ENCODE data around the gene CHGA. TPM values are rescaled to one million over a fixed set of nuclear protein-coding genes. Genes with fewer than 3 reads are reported as not detected.

The CHGA gene
- total and polyA plus RNA-seq, 2 of the 13 experiments (the other 11 are each of a cell fraction or from before 2014, with no cell fraction given) = not detected

- no peak overlapping the region for H3K9ac ChIP-seq (ENCODE audit: insufficient read depth, low read depth, low read length)
- H3K27ac ChIP-seq (ENCODE audit: extremely low read length, insufficient read depth, low read length) = no peak overlapping the region
- H3K4me1 ChIP-seq (ENCODE audit: insufficient read depth, low read length) = no peaks in the 10 kb centered on the region
- ATAC-seq (no peak), FAIRE-seq (no peak), DNase-seq (ENCODE audit: low spot score) (no peak)
- intact Hi-C loops (cut with micrococcal nuclease; ENCODE audit: unreplicated experiment) (no loop called here), in situ Hi-C loops (cut with HindIII; ENCODE audit: extremely low pct_ligation_motif_present, low pct_unique_long_range_greater_than_20kb) (no loop called here)
- no peaks in the 10 kb centered on the region for H4K20me1 ChIP-seq (ENCODE audit: insufficient read depth, low read length)
- peaks cover 0 to 1% of the 10 kb centered on the region in 2 experiments; a peak in 2 of 5 replicates for H3K27me3 ChIP-seq (ENCODE audit: control insufficient read depth in 1 of 2, insufficient read depth in 2 of 2, low read length in 2 of 2)
- H3K36me3 ChIP-seq (replicated peaks in 1 of 2; ENCODE audit: control insufficient read depth in 1 of 2, insufficient read depth in 2 of 2, low read length in 2 of 2) = no peaks in the 10 kb centered on the region
- ChIA-PET CTCF (ENCODE audit: low intra/inter-chr PET ratio, low total read pairs) (no interaction called here), POLR2A (no interaction called here)
- TF ChIP-seq ZNF44 (CRISPR knock-in tag; IDR thresholded peaks at IDR 0.05) (no peak), MTA1 (CRISPR knock-in tag; IDR thresholded peaks at IDR 0.05; ENCODE audit: borderline replicate concordance) (no peak), PRDM10 (CRISPR knock-in tag; IDR thresholded peaks at IDR 0.05; ENCODE audit: low read depth) (no peak), SIN3A (IDR thresholded peaks at IDR 0.05; ENCODE audit: borderline replicate concordance, low read depth, low read length) (no peak), ZBTB1 (CRISPR knock-in tag; IDR thresholded peaks at IDR 0.05; ENCODE audit: borderline replicate concordance) (no peak), BATF2 (CRISPR knock-in tag; IDR thresholded peaks at IDR 0.05) (no peak), SMAD3 (CRISPR knock-in tag; IDR thresholded peaks at IDR 0.05) (no peak), JARID2 (CRISPR knock-in tag; IDR thresholded peaks at IDR 0.05; ENCODE audit: insufficient replicate concordance) (no peak), JUNB (CRISPR knock-in tag; IDR thresholded peaks at IDR 0.05; ENCODE audit: borderline replicate concordance) (no peak), ZC3H13 (CRISPR knock-in tag; IDR thresholded peaks at IDR 0.05) (no peak)
- no peaks in the 10 kb centered on the region for H3K79me2 ChIP-seq (ENCODE audit: insufficient read depth, low read length)
- no peak overlapping the region for H3K4me3 ChIP-seq (replicated peaks in 1 of 3; ENCODE audit: insufficient read depth in 1 of 3, low read depth in 2 of 3, low read length in 3 of 3)
- peaks cover 12% of the 10 kb centered on the region for H3K9me3 ChIP-seq (ENCODE audit: low read length)
- H2AFZ ChIP-seq (ENCODE audit: low read length) = no peak overlapping the region
- WGBS (ENCODE audit: low lambda C conversion rate) = 0% methylated on average over 4 of the region's 4 CpGs
- H3K4me2 ChIP-seq (ENCODE audit: low read depth, low read length) = no peak overlapping the region
- BruUV-seq (replicated peaks) = no TSS peak
Observed at GRCh38 chr14:92895352-92895878, 27.5 kb upstream of the CHGA start.
